SKM-1 treated with dmso at 0.1 percent for 144 hours (cell line): ENCODE data around the gene MARCO.
"Not testable (repeated sequence)": the region's sequence is repeated elsewhere in the genome, so short reads cannot be mapped to it uniquely, and the experiment has no call there.

Source experiments
- DNase-seq: peaks from one replicate; lab custom pipeline; 2025; ENCODE audit not compliant: unreplicated experiment; lab: John Stamatoyannopoulos, UW

The MARCO gene

GRCh38 chr2:119003856-119004255, 61.9 kb downstream of the MARCO start:
- not testable (repeated sequence) for DNase-seq

- DNase-seq = no peak
These were observed 62.6 kb downstream of the MARCO start for GRCh38 chr2:119004602-119005001.

GRCh38 chr2:119005051-119005450, 63.1 kb downstream of the MARCO start:
- DNase-seq = no peak

GRCh38 chr2:119005555-119005954, 63.6 kb downstream of the MARCO start:
- no peak for DNase-seq

GRCh38 chr2:119006441-119006840, 64.4 kb downstream of the MARCO start:
- no peak for DNase-seq

- DNase-seq = no peak
These were observed 66.1 kb downstream of the MARCO start for GRCh38 chr2:119008108-119008507.

GRCh38 chr2:119009110-119009509, 67.1 kb downstream of the MARCO start:
- no peak for DNase-seq

GRCh38 chr2:119010336-119010735, 68.3 kb downstream of the MARCO start:
- DNase-seq = no peak

- DNase-seq = no peak
These were observed 69.3 kb downstream of the MARCO start for GRCh38 chr2:119011162-119011909.

- no peak for DNase-seq
These were observed 69.9 kb downstream of the MARCO start for GRCh38 chr2:119011910-119012209.

- no peak for DNase-seq
These were observed 70.6 kb downstream of the MARCO start for GRCh38 chr2:119012345-119013301.

- no peak for DNase-seq
These were observed 71.7 kb downstream of the MARCO start for GRCh38 chr2:119013671-119014070.

- no peak for DNase-seq
These were observed 73.9 kb downstream of the MARCO start for GRCh38 chr2:119015845-119016244.

- no peak for DNase-seq
These were observed 77.5 kb downstream of the MARCO start for GRCh38 chr2:119019521-119019920.

- DNase-seq = no peak
These were observed 80.7 kb downstream of the MARCO start for GRCh38 chr2:119022678-119023077.

GRCh38 chr2:119023534-119023933, 81.5 kb downstream of the MARCO start:
- DNase-seq = no peak

- DNase-seq = no peak
These were observed 82.2 kb downstream of the MARCO start for GRCh38 chr2:119024152-119024551.

GRCh38 chr2:119024568-119024967, 82.6 kb downstream of the MARCO start:
- no peak for DNase-seq

- DNase-seq = no peak
These were observed 83.0 kb downstream of the MARCO start for GRCh38 chr2:119025013-119025412.

- no peak for DNase-seq
These were observed 83.9 kb downstream of the MARCO start for GRCh38 chr2:119025762-119026351.

- no peak for DNase-seq
These were observed 84.9 kb downstream of the MARCO start for GRCh38 chr2:119026890-119027289.
